Nucleus accumbens (tissue), 56 donors: Measurements from ENCODE around the gene AURKAIP1.
"Not testable (repeated sequence)": the region's sequence is repeated elsewhere in the genome, so short reads cannot be mapped to it uniquely, and the experiment has no call there.

ENCODE experiments used
- DNase-seq, 56 donors: peaks; one replicate each; lab custom pipeline; 2025; lab: John Stamatoyannopoulos, UW

The AURKAIP1 gene

GRCh38 chr1:1374929-1375662 is at the start of gene AURKAIP1:
Gene AURKAIP1 (minus strand): TSS chr1:1375207. CDS start chr1:1374756, 451 bp downstream.
- peak; percentile 81 to 100 (median 98) for DNase-seq

- no peak for DNase-seq
These were observed 49.7 kb upstream of the AURKAIP1 start for GRCh38 chr1:1424707-1425106.

- no peak for DNase-seq
These were observed 48.2 kb upstream of the AURKAIP1 start for GRCh38 chr1:1423245-1423597.

- DNase-seq, result peak in 2 of 56 donors; percentile 35 to 44
These were observed 47.6 kb upstream of the AURKAIP1 start for GRCh38 chr1:1422465-1423244.

- DNase-seq, result no peak
These were observed 47.0 kb upstream of the AURKAIP1 start for GRCh38 chr1:1421907-1422464.

GRCh38 chr1:1421147-1421906 is 46.3 kb upstream of the AURKAIP1 start, which contains the start of gene ANKRD65:
Gene ANKRD65 (minus strand): TSS chr1:1421276. CDS start chr1:1421005, 271 bp downstream.
- peak in 30 of 56 donors; percentile 14 to 70 (median 47) for DNase-seq

GRCh38 chr1:1420654-1421141 is 45.7 kb upstream of the AURKAIP1 start:
- DNase-seq, result peak in 1 of 56 donors; percentile 57

- DNase-seq, result peak in 6 of 56 donors; percentile 26 to 53 (median 41)
These were observed 45.0 kb upstream of the AURKAIP1 start for GRCh38 chr1:1419813-1420653.

GRCh38 chr1:1419363-1419812 is 44.4 kb upstream of the AURKAIP1 start:
- peak in 1 of 56 donors; percentile 50 for DNase-seq

- DNase-seq, result no peak
These were observed 43.7 kb upstream of the AURKAIP1 start for GRCh38 chr1:1418464-1419362.

GRCh38 chr1:1417825-1418463 is 42.9 kb upstream of the AURKAIP1 start:
- not testable (repeated sequence) for DNase-seq

- DNase-seq, result not testable (repeated sequence)
These were observed 42.4 kb upstream of the AURKAIP1 start for GRCh38 chr1:1417396-1417795.

GRCh38 chr1:1415751-1416150 is 40.7 kb upstream of the AURKAIP1 start:
- no peak for DNase-seq

- not testable (repeated sequence) for DNase-seq
These were observed 37.4 kb upstream of the AURKAIP1 start for GRCh38 chr1:1412311-1412902.

- DNase-seq, result no peak
These were observed 36.6 kb upstream of the AURKAIP1 start for GRCh38 chr1:1411626-1412025.

GRCh38 chr1:1410238-1410637 is 35.2 kb upstream of the AURKAIP1 start:
- DNase-seq, result not testable (repeated sequence)

GRCh38 chr1:1407636-1408318 is 32.8 kb upstream of the AURKAIP1 start:
- no peak for DNase-seq
